Cerebellar nuclear complex (tissue), 1 donor: ENCODE data around the gene TEX28.
"Not testable (repeated sequence)": the region's sequence is repeated elsewhere in the genome, so short reads cannot be mapped to it uniquely, and the experiment has no call there.

Source experiments
- DNase-seq, 2 experiments: peaks; one replicate each; lab custom pipeline; 2025; lab: John Stamatoyannopoulos, UW

Gene TEX28, protein sequence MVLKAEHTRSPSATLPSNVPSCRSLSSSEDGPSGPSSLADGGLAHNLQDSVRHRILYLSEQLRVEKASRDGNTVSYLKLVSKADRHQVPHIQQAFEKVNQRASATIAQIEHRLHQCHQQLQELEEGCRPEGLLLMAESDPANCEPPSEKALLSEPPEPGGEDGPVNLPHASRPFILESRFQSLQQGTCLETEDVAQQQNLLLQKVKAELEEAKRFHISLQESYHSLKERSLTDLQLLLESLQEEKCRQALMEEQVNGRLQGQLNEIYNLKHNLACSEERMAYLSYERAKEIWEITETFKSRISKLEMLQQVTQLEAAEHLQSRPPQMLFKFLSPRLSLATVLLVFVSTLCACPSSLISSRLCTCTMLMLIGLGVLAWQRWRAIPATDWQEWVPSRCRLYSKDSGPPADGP

DNA sequence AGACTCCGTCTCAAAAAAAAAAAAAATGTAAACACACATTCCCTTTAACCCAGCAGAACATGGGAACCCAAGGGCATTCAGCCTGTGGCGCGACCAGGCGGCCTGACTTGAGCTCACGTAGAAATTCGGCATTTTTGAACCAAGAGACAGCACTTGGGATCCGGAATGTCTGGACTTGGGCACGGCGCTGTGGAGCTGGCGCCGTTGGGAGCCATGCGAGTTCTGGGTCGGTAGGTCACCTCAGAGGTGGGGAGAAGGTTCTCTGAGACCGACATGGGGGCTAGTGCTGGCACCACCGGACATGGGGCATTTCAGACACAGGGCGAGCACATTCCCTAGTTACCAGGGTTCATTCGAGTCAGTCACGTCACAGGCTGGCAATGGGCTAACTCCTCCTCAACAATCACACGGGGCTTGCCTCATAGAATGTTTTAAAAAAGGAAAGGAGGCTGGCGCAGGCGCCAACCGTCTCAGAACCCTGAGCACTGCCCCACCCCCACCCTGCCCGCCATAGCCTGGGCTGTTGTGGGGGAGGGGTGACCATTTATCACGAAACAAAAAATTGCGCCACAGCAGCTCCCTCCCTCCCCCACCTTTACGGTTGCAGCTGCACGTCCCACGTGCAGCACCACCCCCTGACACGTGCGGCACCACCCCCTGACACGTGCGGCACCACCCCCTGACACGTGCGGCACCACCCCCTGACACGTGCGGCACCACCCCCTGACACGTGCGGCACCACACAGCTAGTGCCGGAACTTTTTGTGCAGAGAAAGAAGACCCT, at the start of gene TEX28:
Gene TEX28 (minus strand): TSS at position 334 of the 784 bp plus-strand sequence. CDS start 3,007 bp downstream, outside the sequence.
- DNase-seq, result no peak

DNA sequence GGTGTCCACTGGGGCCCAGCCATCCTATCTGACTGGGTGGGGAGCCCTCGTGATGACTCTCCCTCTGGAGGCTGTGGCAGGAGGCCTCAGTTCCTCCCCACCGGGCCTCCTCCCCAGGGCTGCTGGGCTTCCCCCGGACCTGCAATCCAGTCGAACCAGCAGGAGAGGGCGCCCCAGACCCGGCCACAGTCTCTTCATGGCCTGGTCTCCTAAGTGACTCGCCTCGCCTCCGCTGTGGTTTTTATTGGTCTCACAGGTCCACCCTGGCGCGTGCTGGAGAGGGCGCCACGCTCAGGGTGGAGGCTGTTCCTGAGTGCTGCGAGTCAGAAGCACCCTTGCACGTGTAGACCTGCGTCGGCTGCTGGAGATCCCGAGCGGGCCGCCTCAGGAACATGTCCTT, 48.7 kb upstream of the TEX28 start:
- not testable (repeated sequence) for DNase-seq

DNA sequence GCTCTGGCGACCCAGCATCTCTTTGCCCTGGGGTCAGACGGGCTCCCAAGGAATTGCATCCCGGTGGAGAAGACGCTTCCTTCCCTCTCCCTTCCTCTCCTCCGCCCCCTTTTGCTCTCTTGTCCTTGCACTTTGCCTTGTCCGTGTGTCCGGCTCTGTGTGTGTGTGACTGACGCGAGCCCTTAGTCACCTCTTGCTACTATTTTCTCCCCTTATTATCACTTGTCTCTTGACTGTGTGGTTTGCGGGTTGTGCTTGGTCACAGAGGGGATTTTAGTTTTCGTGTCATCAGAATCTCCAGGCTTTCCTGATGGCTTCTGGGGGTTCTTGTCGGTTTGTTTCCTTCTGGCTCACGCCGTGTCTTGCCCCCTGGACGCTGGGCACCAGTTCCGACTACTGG, 48.1 kb upstream of the TEX28 start:
- DNase-seq, result not testable (repeated sequence)

DNA sequence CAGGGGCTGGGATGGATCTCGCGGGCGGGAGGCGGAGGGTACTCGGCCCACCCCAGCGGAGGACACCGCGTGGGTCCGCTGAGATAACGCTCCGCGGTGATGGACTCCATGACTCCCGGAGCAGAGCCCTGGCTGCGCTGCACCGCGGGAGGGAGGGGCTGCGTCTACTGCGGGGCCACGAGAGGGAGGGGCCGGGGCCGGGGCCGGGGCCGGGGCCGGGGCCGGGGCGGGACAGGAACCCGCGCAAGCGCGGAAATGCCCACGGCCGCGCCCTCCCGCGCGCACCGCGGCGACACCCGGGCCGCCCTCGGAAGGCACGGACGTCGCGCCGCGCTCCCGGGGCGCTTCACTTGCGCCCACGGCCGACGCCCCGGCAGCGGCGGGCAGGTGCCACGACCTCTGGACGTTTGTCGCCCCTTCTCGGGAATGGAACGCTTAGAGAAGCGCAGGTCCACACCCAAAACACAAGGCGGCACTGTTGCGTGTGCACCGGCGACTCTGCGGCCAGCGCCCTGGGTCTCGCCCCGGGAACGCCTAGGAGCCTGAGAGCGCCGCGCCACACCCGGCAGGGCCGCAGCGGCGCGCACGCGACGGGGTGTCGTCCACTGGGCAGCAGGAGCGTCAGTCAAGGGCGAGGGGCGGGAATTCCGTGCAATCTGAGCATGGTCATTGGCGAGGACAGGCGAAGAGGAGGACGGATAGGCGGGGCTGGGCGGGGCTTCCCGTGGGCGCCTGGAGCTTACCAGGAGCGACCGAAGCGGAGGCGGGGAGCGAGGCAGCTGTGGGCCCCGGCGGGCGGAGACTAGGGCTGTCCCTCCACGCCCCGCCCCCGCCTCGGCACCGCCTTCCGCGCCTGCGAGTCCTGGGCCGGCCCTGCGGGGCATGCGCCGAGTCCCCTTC, 46.7 kb upstream of the TEX28 start:
- DNase-seq, result not testable (repeated sequence)

DNA sequence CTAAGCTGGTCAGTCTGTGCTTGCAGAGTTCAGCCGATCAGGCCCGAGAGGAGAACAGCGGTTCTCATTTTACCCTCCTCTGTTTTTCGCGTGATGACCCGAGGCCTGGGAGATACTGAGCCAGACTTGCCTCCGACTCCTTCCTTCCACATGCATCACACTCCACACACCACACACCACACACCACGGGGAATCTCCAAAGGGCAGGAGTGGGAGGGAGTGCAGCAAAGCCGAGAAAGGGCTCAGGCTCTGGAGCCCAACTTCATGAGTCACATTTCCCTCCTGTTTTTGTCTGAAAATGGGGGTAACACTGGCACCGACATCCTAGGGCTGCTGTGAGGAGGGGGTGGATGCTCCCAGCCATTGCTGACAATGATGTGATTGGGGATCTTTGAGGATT, 39.6 kb upstream of the TEX28 start:
- no peak for DNase-seq

DNA sequence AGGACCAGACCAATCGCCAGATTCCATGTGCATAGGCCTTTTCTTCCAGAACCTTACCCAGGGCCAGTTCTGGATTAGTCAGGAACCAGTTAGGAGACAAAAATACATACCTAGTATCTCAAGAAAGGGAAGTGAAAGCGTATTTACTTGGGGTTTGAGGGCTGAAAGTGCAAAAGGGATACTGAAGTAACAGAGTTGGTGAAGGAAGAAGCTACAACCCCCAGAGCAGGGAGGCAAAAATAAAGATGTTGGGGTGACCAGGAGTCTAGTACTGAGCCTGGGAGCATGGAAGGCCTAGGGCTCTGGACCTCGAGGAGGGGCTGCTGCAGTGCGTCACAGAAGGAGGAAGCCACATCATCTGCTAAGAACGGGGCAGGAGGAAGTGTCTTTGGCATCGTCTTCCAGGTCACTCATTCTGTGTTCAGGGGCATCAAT, 38.9 kb upstream of the TEX28 start:
- DNase-seq, result no peak

DNA sequence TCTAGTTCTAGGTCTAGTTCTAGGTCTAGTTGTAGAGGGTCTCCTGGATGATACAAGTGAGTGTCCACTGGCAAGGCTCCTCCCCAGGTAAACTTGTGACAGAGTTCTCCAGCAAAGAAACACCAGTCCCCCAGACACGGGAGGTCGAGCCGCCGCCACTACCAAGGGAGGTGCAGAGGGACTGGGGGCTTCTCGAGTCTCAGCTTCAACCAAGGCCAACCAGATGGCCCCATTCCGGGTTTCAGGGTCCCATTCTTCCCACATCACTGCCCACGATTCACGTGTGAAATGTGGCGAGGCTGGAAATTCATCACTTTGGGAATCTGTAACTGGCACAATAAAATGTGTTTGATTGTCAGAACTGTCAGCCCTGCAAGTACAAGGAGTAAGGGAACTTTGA, 38.2 kb upstream of the TEX28 start:
- DNase-seq, result no peak

DNA sequence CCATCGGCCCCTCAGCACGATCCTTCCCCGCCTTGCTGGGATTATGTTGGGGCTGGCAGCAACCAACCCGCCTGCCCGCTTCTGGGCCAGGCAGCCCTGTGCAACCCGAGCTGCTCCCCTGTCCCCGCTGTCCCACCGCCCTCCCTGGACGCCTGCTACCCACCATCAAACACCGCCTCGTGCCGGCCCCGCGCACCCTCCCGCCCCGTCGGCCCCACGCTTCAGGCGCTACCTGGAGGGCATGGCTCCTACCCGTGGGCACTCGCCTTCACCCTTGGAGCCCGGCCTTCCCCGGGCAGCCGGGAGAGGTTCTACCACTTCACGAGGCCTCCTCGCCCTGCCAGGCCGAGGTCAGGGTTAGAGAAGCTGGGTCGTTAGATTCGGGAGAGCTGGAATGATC, 37.6 kb upstream of the TEX28 start:
- DNase-seq, result no peak

DNA sequence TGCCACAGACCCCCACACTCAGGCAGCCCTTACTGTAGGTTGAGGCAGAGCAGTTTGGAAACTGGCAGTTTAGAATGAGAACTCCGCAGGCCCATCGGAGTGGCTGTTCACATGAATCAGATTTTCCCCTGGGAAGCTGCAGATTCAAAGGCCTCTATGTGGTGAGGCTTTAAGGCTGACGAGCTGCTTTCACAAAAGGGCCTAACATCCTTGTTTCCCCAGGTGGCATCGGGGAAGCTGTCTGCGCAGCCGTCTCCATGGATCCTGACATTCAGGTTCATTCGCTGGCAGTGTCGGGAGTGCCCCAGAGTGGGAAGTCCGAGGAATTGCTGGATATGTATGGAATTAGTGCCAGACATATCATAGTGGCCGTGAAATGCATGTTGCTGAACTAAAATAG, 34.4 kb upstream of the TEX28 start:
- no peak for DNase-seq

DNA sequence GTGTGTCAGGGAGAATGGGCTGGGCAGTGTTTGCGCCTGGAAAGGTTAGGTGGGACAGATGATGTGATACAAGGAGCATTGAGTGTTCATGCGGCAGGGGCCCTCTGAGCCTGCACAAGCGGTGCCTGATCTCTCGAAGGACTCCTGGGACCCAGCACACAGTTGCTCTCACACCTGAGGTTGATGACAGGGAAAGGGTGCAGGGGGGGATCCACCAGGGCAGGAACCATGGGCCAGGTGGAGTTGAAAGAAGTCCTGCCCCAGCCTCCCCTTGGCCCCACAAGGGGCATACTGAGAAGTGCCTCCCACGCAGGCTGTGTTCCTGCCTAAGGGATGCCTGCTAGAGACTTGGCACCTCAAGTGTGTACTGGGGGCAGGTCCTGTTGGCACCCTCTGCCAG, 33.7 kb upstream of the TEX28 start:
- no peak for DNase-seq

DNA sequence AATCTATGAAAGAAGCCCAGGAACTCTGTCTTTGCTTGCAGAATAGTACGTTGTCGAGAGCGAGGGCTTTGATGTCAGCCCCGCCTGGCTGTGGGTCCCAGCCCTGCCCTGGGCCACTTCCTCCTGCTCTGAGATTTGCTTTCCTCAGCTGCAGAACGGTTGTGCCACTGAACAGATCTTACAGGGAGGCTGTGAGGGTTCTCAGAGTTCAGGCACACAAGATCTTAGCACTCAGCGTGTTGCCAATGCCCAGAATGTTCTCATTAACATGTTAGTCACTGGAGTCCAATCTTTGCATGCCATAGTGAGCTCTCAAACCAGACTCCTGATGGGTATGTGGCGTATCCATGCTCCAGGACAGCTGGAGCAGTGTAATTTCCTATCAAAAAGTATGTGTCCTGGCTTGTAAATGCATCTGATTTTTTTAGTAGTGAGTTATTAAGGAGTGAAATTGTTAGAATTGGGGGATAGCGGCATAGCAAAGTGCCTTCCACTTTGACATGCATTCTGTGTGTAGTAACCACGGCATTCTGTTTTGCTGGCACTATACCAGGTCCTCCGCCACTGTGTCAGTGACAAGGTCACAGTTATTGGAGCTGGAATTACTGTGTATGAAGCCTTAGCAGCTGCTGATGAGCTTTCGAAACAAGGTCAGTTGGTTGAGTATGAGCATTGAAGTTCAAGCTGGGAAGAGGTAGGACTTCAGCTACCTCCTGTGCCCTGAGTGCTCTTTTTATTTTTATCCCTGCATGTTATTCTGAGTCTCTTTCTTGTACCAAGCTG, 32.3 kb upstream of the TEX28 start:
- DNase-seq, result no peak

DNA sequence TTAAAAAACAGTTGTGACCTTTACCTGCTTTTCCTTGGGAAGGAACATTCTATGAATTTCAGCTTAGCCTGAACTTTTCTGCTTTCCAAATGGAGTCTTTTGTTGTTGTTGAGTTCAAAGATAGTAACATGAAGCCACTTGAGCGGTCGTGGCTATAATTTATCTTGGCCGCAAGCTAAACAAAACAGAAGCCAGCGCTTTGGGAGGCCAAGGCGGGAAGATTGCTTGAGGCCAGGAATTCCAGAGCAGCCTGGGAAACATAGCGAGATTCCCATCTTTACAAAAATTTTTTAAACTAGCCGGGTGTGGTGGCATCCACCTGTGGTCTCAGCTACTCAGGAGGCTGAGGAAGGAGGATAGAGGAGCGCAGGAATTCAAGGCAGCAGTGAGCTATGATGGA, 30.6 kb upstream of the TEX28 start:
- DNase-seq, result no peak

DNA sequence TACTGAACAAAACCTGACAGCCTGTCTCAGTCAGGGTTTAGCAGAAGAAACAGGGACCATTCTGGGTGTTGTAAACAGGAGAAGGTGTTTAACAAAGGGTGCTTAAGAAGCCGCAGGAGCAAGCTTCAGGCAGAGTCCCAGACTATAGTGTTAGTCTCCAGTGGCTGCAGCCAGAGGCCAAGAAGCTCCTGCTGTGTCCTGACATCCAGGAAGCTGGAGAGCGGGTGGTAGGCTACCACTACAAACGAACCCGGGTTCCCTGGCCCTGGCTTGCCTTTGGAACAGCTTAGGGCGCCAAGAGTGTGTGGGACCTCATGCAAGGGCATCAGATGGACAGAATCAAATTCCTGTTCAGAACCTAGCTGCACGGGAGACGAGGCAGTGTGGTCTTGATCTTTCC, 28.6 kb upstream of the TEX28 start:
- no peak for DNase-seq

DNA sequence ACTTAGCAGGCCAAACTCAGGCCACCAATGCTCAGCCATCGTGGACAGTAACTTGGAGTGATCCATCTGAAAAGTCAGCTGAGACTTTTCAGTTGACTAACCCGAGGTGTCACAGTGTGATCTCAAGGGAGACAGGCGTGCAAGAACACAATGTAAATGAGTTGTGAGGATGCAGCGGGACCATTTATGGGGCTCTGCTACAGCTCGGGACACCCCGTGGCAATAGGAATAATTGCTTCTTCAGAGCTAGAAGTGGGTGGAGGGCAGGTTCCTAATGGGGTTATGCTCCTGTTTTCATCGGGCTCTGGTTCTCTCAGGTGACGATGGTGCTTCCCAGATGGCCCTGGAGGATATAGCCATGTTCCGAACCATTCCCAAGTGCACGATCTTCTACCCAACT, 28.0 kb upstream of the TEX28 start:
- no peak for DNase-seq

DNA sequence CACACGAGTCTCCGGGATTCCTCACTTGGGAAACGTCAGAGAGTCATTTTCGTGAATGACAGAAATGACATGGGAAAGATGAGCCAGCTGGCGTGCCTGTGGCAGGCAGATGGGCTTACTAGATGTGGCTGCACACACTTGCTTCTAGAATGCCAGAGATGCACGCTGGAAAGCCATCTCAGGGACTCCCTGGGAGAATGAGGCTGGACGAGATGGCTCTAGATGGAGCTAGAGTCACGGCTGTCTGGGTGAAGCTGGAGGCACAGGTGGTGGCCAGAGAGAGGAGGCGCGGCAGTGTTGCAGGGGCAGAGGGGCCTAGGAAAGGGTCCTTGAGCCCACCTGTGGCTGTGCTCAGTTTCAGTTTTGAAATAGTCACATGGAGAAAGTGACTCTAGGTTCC, 26.7 kb upstream of the TEX28 start:
- no peak for DNase-seq

DNA sequence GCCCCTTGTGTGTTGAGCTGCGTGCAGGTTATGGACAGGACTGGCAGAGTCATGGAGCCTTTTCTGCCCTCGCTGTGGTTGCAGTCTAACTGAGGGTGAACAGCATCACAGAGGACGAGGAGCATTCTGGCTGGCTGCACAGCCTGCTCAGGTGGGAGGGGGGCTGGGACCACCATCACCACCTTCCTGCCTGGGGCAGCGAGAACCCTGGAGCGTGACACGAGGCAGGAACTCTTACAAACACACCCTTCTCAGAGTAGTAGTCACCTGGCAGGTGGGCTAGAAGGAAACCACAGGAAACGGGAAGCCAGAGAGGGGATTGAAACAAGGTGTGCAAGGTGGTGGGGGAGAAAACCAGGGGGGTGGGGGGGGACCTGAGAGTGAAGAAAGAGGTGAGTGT, 26.2 kb upstream of the TEX28 start:
- no peak for DNase-seq

DNA sequence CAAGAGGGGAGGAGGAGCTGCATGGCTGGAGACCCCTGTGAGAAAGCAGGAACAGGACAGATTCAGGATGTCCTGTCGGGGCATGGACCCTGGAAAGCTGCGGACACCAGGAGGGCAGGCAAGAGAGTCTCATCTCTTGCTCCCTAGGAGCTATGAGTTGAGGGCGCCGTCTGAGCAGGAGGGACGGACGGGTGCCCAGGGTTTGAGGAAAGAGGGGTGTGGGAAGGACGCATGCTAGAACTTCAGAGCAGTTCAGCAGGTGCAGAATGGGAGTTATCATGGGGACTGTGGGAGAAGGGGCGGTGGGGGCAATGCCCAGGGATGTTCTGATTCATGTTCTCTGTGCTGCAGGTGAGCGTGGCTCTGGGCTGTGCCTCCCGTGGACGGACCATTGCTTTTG, 25.5 kb upstream of the TEX28 start:
- no peak for DNase-seq

DNA sequence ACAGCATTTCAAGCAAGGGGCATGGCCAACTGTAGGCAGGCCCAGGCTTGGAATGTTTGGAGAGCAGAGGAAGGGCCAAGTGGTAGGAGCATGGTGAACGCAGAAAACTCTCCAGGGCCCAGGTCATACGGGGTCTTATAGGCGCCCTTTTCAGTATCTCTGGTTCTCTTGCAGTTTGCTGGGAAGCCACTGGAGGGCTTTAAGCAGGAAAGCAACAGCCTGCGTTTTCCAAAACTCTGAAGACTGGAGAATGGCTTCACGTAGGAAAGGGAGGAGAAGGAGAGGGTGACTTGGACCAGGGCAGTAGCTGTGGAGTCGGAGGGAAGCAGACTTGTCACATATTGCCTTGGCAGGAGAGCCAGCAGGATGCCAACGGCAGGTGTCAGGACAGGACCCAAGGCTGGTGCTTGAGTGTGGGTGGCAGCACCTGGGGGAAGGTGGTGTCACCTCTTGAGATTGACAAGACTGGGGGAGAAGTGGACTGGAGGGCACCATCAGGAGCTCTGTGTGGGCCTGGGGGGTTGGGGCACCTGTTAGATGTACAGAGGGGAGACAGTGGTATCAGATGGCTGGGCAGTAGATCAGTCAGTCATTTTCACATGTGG, 22.6 kb upstream of the TEX28 start:
- DNase-seq, result no peak

DNA sequence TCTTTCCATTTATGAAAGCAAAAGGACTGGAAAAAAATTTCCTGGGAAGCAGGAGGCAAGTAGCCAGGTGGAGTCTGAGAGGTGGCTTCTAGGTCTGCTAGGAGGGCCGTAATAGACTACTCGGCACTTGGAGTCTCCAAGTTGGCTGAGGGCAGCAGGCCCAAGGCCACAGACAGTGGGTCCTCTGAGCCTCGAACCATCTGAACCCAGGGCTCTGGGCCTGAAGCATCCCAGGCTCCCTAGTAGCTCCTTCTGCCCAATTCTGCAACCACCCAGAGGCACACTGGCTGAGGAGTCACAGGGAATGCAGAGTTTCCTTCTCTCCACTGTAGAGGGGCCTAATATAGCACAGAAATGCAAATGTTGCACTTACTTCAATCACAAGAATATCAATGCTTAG, 20.5 kb upstream of the TEX28 start:
- no peak for DNase-seq

DNA sequence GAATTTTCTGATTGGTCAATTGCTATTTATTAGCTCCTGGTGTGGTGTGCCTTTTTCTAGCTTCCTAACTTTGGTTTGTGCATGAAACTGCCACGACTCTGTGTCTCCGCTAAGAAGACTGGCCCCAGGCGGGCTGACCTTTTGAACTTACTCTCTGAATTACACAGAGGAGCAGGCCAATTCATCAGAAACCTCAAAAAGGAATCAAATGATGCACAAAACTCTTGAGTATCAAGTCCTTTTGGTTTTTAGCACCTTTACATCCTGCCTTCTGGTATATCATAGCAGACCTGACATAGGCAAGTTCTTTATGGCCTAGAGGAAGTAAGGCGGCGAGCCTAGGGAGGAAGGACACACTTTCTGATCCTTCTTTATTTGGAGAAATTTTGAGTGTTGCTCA, 18.2 kb upstream of the TEX28 start:
- no peak for DNase-seq

DNA sequence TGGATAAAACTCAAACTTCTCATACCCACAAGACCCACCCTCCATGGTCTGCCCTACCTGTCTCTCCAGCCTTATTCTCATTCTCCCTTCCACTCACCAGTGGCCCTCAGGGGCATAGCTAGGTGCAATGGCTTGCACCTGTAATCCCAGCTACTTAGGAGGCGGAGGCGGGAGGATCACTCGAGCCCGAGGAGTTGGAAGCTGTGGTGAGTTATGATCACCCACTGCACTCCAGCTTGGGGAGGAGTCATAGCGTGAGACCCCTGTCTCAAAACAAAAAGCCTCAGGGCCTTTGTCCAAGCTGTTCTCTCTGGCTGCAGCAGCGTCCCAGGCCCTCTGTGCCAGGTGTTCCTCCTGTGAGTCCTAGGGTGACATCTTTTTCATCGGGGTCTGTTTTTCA, 17.2 kb upstream of the TEX28 start:
- no peak for DNase-seq
